ENCODE results near the gene LRRC63. TPM values are rescaled to one million over a fixed set of nuclear protein-coding genes. Genes with fewer than 3 reads are reported as not detected.
"Not testable (repeated sequence)": the region's sequence is repeated elsewhere in the genome, so short reads cannot be mapped to it uniquely, and the experiment has no call there.

Gene LRRC63
- total RNA-seq, 1 donor from 2014 or later = 0.69 TPM

GRCh38 chr13:46181377-46181839 lies 30.3 kb upstream of the LRRC63 start:
- no peak for DNase-seq (ENCODE audit: low spot score)

DNA sequence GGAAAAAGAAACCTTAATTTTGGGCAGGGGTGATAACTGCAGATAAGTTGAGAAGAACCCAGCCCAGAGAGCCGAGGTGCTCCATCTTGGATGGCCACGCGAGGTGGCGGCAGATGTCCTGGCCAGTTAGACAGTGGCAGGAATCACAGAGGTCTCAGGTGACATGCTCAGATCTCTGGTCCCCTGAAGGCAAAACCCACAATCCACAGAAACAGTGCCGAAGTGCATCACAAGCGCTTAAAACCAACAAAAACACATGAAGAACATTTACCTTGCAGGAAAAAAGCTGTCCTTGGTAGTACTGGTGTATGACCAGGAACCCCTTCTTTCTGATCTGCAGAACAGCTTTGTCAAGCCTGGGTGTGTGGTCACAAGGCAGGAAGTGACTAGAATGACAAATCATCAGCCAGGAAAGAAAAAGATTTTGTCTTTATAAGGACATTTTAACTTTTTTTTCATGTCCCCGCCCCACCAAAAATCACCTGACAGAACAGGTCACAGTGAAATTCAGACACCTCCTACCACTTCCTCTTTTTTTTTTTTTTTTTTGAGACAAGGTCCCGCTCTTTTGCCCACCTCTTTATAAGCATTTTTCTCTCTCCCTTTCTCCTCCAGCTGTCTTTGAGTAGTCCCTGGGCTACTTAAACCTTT lies 29.8 kb upstream of the LRRC63 start, which contains the start of gene LCP1:
TSS of gene LCP1 (minus strand) at position 338 of the 651 bp plus-strand sequence. CDS start 22,515 bp downstream, outside the sequence.
- DNase-seq (ENCODE audit: low spot score) = peak; percentile 52

DNA sequence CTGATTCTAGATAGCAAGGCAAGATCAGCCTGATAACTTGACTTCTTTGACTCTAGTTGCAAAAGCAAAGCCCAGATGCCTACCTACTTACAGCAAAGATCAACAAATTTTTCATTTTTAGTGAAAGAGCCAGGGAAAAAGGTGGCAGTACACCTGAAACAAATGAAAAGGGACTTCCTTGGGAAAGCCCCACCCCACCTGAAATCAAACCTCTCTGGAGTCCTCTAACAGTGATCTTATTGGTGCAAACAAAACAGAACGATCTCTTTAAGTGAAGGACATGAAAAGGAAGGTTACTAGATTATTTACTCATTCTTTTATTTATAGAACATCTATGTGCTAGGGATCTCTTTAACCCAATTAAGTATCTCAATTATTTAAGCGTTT lies 29.2 kb upstream of the LRRC63 start:
- DNase-seq (ENCODE audit: low spot score) = no peak

- no peak for DNase-seq (ENCODE audit: low spot score)
Observed at GRCh38 chr13:46183018-46183946, 28.4 kb upstream of the LRRC63 start.

DNA sequence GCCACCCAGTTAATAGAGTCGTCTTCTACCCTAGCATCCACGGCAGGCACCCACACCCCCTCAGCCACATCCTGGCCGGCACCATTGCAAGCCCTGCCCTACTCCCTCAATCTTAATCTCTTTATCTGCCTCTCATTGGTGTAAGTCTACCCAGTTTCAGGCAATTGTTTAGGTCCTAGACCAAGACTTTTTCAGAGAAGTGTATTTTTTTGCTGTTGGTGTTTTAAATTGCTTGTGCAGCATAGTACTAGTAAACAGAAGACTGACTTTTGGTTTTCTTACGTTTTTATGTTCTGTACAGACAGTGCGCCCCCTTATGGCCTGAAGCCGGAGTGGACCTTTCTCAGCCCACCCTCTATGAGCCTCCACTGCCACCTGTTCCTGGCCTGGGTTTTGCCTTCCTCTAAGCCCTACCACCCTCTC lies 27.4 kb upstream of the LRRC63 start:
- DNase-seq (ENCODE audit: low spot score) = peak; percentile 26

DNA sequence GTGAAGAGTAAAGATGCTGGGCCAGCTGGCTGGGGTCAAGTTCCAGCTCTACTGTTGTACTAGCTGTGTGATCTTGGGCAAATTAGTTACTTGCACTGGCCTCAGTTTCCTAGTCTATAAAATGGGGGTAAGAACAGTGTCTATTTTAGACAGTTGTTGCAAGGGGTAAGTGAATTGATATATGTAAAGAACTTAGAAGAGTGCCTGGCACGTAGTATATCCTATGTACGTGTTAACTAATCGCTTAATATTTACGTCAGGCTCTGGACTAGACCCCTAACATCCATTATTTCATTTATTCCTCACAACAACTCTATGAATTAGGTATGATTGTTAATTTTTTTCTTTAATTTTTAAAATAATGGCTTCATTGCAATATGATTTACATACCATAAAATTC lies 26.1 kb upstream of the LRRC63 start:
- no peak for DNase-seq (ENCODE audit: low spot score)

DNA sequence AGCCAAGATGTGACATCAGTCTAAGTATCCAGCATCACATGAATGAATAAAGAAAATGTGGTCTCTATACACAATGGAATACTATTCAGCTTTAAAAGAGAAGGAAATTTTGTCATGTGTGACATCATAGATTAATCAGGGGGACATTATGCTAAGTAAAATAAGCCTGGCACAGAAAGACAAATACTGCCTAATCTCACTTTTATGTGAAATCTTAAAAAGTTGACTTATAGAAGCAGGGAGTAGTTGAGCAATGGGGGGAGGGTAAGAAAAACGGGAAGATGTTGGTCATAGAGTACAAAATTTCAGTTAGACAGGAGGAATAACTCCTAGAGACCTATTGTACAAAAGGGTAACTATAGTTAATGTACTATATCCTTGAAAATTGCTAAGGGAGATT lies 19.3 kb upstream of the LRRC63 start:
- DNase-seq (ENCODE audit: low spot score) = no peak

GRCh38 chr13:46195016-46195415 lies 16.7 kb upstream of the LRRC63 start:
- no peak for DNase-seq (ENCODE audit: low spot score)

GRCh38 chr13:46197299-46198048 lies 14.3 kb upstream of the LRRC63 start:
- DNase-seq (ENCODE audit: low spot score) = no peak

GRCh38 chr13:46198696-46199193 lies 13.0 kb upstream of the LRRC63 start:
- DNase-seq (ENCODE audit: low spot score) = no peak

- DNase-seq (ENCODE audit: low spot score) = no peak
Observed at GRCh38 chr13:46202188-46202795, 9.4 kb upstream of the LRRC63 start.

- no peak for DNase-seq (ENCODE audit: low spot score)
Observed at GRCh38 chr13:46202966-46203365, 8.8 kb upstream of the LRRC63 start.

- DNase-seq (ENCODE audit: low spot score) = no peak
Observed at GRCh38 chr13:46206143-46206542, 5.6 kb upstream of the LRRC63 start.

- peak; percentile 92 for DNase-seq (ENCODE audit: low spot score)
Observed at GRCh38 chr13:46207828-46208227, 3.9 kb upstream of the LRRC63 start.

DNA sequence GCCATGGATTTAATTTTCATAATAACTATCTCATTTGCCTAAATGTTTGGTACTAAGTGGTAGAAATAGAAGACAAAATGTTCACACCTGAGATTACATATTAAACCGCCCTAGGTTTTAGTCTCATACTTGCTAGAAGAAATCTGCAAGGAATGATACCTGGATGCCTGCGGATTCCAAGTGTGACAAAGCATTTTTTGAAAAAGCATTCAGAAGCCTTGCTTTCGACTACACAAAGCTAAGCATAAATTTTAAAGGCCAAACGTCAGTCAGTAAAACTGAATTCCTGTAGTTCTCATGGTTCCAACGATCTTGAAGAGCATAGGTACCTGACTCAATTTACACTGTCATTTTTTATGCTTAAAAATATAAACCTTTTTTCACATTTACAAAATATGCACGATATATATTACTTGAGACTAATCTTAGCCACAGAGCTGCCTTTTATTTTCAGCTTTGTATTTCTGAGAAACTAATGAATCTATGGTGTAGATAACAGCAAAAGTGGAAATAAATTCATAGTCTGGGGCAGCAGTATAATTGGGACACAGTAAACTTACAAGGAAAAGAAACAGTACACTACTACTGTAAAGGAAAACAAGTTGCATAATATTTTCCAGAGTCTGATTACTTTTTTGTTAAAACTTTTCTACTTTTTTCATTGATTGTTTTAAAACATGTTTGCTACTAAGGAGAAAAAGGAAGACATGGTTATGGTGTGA lies 1.2 kb upstream of the LRRC63 start:
- DNase-seq (ENCODE audit: low spot score) = no peak

DNA sequence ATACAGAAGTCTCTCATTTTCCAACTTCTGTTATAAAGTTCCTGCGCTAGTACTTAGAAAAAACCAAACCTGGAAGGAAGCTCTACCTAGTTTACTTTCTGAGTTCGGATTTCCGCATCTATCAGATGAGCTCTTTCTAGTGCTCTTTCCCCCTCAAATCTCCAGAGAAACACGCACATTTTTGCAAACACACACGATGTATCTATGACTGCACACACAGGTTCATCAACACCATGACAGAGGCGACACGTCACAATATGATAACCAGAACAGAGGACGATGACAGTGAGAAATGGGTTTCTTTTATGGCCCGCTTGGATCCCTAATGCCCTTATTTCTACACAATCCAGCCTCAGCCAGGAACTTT lies 629 bp upstream of the LRRC63 start:
- DNase-seq (ENCODE audit: low spot score) = no peak

GRCh38 chr13:46213242-46213641 lies 1.5 kb downstream of the LRRC63 start:
- no peak for DNase-seq (ENCODE audit: low spot score)

GRCh38 chr13:46214741-46215140 lies 3.0 kb downstream of the LRRC63 start:
- DNase-seq (ENCODE audit: low spot score) = not testable (repeated sequence)

- peak; percentile 72 for DNase-seq (ENCODE audit: low spot score)
Observed at GRCh38 chr13:46220234-46220633, 8.5 kb downstream of the LRRC63 start.

GRCh38 chr13:46229251-46229650 lies 17.5 kb downstream of the LRRC63 start:
- DNase-seq (ENCODE audit: low spot score) = no peak

- DNase-seq (ENCODE audit: low spot score) = no peak
Observed at GRCh38 chr13:46232281-46232680, 20.6 kb downstream of the LRRC63 start.
